Peyer's patch (tissue), 4 donors: ENCODE results near the gene KCNMA1. TPM values are rescaled to one million over a fixed set of nuclear protein-coding genes. Genes with fewer than 3 reads are reported as not detected.

Experiments used
- DNase-seq, 3 donors: peaks; one replicate each; pipeline ENCODE4 v3.0.0-alpha.2; 2017 to 2019
- H3K27ac ChIP-seq, 4 donors: fragments of 200-600 bp; sonication (generic); one replicate each; pipeline ENCODE4 v1.5.1; 2016 to 2019
- H3K27me3 ChIP-seq, 2 donors: fragments of 200-600 bp; sonication (generic); one replicate each; pipeline ENCODE4 v1.5.1; 2019
- H3K36me3 ChIP-seq, 3 donors: fragments of 200-600 bp; sonication (generic); one replicate each; pipeline ENCODE4 v1.5.1; 2016 to 2019
- H3K4me1 ChIP-seq, 4 donors: fragments of 200-600 bp; sonication (generic); one replicate each; pipeline ENCODE4 v1.5.1; 2016 to 2019
- H3K4me3 ChIP-seq, 4 donors: fragments of 200-600 bp; sonication (generic); 1 replicate in 3 of 4; 2 replicates in 1 of 4; pipeline ENCODE4 v1.5.1; 2016 to 2019; ENCODE audit warnings: mild to moderate bottlenecking in 1 of 4
- H3K9me3 ChIP-seq, 4 donors: fragments of 200-600 bp; sonication (generic); one replicate each; pipeline ENCODE4 v1.5.1; 2016 to 2019; ENCODE audit warnings: mild to moderate bottlenecking in 1 of 4
- POLR2A ChIP-seq, 2 donors: fragments of 450-650 bp; IDR thresholded peaks; one replicate each; pipeline ENCODE4 v1.5.1; 2017; ENCODE audit warnings: antibody characterized with exemption in 2 of 2, mild to moderate bottlenecking in 2 of 2, moderate library complexity in 2 of 2
- total RNA-seq, 4 donors: library from RNA; depleted of rRNA; stranded (reverse); fragments of >200 nt; gene quantifications; one replicate each; pipeline ENCODE4 v1.1.0, GENCODE V29; 2016
- TF ChIP-seq, protein P1 (sequence below), 6 experiments: fragments of 450-650 bp in 4 of 6; fragments of 200-600 bp in 2 of 6; sonication (generic) in 1 of 6; IDR thresholded peaks; one replicate each; pipeline ENCODE4 v1.5.1; 2017 to 2019; ENCODE audit warnings: antibody characterized with exemption in 6 of 6, mild to moderate bottlenecking in 3 of 6, moderate library complexity in 1 of 6

KCNMA1 gene
- total RNA-seq, 4 donors from 2014 or later: 17.8 to 29.1 (median 23.9) TPM

DNA sequence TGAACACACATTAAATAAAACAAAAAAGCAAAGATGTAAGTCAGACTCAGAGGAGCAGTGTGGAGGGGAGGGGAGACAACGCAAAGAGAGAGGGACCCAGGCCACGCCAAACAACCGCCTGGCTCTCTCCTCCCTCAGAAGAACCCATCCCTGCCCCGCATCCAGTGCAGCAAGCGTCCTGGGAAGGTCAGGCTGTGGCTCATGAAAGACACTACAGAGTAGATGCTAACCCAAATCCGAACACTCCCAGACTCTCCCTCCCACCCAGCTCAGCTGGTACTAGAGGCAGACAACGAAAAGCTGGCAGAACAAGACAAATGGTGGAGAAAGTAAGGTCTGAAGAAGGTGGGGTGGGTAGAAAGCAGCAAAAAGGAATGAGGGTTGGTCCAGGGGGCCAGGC lies 39.0 kb downstream of the KCNMA1 start:
- H3K27ac ChIP-seq: no peak overlapping the region
- H3K9me3 ChIP-seq: no peaks in the 10 kb centered on the region
- no peak for TF ChIP-seq POLR2A (IDR thresholded peaks at IDR 0.05)
- TF ChIP-seq, protein P1, sequence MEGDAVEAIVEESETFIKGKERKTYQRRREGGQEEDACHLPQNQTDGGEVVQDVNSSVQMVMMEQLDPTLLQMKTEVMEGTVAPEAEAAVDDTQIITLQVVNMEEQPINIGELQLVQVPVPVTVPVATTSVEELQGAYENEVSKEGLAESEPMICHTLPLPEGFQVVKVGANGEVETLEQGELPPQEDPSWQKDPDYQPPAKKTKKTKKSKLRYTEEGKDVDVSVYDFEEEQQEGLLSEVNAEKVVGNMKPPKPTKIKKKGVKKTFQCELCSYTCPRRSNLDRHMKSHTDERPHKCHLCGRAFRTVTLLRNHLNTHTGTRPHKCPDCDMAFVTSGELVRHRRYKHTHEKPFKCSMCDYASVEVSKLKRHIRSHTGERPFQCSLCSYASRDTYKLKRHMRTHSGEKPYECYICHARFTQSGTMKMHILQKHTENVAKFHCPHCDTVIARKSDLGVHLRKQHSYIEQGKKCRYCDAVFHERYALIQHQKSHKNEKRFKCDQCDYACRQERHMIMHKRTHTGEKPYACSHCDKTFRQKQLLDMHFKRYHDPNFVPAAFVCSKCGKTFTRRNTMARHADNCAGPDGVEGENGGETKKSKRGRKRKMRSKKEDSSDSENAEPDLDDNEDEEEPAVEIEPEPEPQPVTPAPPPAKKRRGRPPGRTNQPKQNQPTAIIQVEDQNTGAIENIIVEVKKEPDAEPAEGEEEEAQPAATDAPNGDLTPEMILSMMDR (IDR thresholded peaks at IDR 0.05): no peak
- no peak overlapping the region for H3K4me3 ChIP-seq
- no peaks in the 10 kb centered on the region for H3K27me3 ChIP-seq
- no peaks in the 10 kb centered on the region for H3K36me3 ChIP-seq
- peak in 1 of 3 donors; percentile 26 for DNase-seq
- peaks cover 0 to 18% (median 1%) of the 10 kb centered on the region in 4 donors for H3K4me1 ChIP-seq

DNA sequence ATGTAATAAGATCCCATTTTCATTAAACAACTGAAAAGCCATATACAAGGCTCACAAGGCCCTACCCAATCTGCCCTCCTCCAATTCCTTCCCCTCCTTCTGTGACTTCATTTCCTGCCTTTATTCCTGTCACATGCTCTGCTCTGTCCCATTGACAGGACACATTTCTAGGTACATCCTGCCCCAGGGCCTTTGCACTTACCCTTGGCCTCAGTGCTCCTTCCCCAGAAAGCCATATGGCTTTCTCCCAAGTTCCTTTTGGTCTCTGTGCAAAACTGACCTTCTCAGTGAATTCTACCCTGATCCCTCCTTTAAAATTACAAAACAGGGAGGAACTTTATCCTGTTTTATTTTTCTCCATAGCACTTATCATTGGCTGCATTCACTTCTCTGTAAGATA lies 40.0 kb downstream of the KCNMA1 start:
- Histone ChIP-seq H3K36me3 (no peaks in the 10 kb centered on the region), H3K9me3 (no peaks in the 10 kb centered on the region), H3K27me3 (no peaks in the 10 kb centered on the region), H3K4me1 (peaks cover 0 to 14% (median 1%) of the 10 kb centered on the region in 4 donors), H3K4me3 (no peak overlapping the region), H3K27ac (no peak overlapping the region)
- TF ChIP-seq POLR2A (IDR thresholded peaks at IDR 0.05): no peak
- TF ChIP-seq, protein P1 (IDR thresholded peaks at IDR 0.05): no peak
- DNase-seq: no peak

DNA sequence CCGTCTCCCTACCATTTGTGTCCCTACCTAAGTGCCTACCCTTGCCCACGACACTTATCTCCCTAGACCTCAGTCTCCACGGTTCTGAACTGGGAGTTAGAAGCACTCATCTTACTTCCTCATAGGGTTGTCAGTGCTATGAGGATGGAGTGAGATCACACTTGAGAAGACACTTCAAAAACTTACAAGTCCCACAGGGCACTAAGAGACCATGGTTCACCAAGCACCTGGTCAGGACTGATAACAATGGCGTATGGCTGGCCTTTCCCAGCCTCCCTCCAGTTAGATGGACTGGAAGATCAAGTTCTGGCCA lies 43.2 kb downstream of the KCNMA1 start:
- Histone ChIP-seq H3K4me1 (peaks cover 0 to 12% (median 0%) of the 10 kb centered on the region in 4 donors), H3K36me3 (no peaks in the 10 kb centered on the region), H3K27ac (no peak overlapping the region), H3K9me3 (no peaks in the 10 kb centered on the region), H3K27me3 (no peaks in the 10 kb centered on the region), H3K4me3 (no peak overlapping the region)
- DNase-seq: peak in 1 of 3 donors; percentile 26
- TF ChIP-seq, protein P1 (IDR thresholded peaks at IDR 0.05): no peak
- TF ChIP-seq POLR2A (IDR thresholded peaks at IDR 0.05): no peak

DNA sequence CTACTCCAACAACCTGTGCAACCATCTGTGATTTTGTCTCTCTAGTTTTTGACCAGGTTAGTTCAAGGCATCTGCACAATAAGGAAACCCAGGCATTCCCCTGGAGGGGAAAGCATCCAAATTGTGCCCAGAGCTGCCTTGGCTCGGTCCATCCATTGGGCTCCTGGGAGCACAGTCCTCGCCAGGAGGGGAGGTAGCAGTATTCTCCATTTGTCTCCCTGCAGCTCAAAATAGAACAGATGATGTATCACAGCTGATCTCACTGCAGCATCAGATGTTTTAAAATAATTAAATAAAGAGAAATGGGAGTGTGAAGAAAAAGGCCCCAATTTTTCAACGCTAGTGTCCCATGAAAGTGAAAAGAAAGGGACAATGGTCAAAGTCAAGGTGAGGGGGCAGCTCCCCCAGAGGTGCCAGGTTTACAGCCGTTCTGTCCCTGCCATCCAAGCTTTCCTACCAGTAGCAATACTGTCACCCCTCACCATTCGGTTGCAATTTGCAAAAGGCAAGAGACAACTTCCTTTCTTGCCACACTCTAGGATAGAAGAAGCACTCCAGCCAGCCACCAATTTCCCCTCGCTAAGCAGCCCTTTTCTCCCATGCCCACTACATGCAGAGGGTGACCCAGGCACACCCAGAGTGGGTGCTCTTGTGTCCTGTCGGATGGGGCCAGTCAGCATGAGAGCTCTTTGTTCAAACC lies 43.7 kb downstream of the KCNMA1 start:
- peaks cover 0 to 12% (median 0%) of the 10 kb centered on the region in 4 donors for H3K4me1 ChIP-seq

DNA sequence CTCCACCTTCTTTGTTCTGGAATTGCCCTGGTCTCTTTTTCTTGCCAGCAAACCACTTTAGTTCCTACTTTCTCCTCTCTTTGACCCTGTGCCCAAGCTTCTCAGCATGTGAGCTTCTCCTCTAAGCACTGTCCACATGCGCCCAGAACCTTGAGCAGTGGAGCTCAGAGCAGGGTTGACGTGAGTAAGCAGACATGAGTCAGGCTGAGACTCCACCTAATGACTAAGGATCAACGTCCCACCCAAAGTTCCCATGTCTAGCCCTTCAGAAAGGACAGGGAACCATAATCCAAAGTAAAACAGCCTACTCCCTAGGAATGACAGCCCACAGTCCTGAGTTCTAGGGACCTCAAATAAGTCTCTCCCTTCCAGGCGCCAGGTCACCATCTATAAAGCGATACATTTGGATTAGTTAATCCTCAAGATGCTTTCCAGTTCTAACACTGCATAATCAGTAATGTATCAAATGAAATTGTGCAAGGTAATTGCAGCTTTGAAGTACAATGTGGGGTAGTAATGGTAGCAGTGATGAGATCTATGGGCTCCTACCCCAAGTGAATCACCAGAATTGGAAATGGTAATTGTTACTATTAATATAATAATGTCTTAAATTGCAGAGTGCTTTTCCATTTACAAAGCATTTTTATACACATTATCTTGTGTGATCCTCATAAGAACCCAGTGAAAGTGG lies 44.5 kb downstream of the KCNMA1 start:
- Histone ChIP-seq H3K27ac (peak overlapping the region in 2 of 4 donors; percentile 44 to 60), H3K27me3 (no peaks in the 10 kb centered on the region), H3K9me3 (no peaks in the 10 kb centered on the region), H3K4me1 (peaks cover 0 to 12% (median 0%) of the 10 kb centered on the region in 4 donors), H3K4me3 (no peak overlapping the region), H3K36me3 (no peaks in the 10 kb centered on the region)
- TF ChIP-seq POLR2A (IDR thresholded peaks at IDR 0.05): no peak
- TF ChIP-seq, protein P1 (IDR thresholded peaks at IDR 0.05): no peak
- DNase-seq: peak in 2 of 3 donors; percentile 57 to 79

More for the DNA sequence above, 43.7 kb downstream of the KCNMA1 start:
- H3K4me3 ChIP-seq: no peak overlapping the region
- H3K9me3 ChIP-seq: no peaks in the 10 kb centered on the region
- H3K27me3 ChIP-seq: no peaks in the 10 kb centered on the region
- peak overlapping the region in 1 of 4 donors; percentile 60 for H3K27ac ChIP-seq
- H3K36me3 ChIP-seq: no peaks in the 10 kb centered on the region
- TF ChIP-seq, protein P1 (IDR thresholded peaks at IDR 0.05): no peak
- TF ChIP-seq POLR2A (IDR thresholded peaks at IDR 0.05): no peak
- DNase-seq: peak in 1 of 3 donors; percentile 36
